HG02840 (cell line): ENCODE data around the gene NABP1.
"Not testable (repeated sequence)": the region's sequence is repeated elsewhere in the genome, so short reads cannot be mapped to it uniquely, and the experiment has no call there.

Experiments used
- ATAC-seq: cut with Tn5 transposase; IDR thresholded peaks from one replicate; pipeline ENCODE4 v1.9.1; 2021; ENCODE audit warnings: mild to moderate bottlenecking, moderate library complexity, moderate number of reproducible peaks; ENCODE audit not compliant: unreplicated experiment, low FRiP score

The NABP1 gene, protein sequence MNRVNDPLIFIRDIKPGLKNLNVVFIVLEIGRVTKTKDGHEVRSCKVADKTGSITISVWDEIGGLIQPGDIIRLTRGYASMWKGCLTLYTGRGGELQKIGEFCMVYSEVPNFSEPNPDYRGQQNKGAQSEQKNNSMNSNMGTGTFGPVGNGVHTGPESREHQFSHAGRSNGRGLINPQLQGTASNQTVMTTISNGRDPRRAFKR

DNA sequence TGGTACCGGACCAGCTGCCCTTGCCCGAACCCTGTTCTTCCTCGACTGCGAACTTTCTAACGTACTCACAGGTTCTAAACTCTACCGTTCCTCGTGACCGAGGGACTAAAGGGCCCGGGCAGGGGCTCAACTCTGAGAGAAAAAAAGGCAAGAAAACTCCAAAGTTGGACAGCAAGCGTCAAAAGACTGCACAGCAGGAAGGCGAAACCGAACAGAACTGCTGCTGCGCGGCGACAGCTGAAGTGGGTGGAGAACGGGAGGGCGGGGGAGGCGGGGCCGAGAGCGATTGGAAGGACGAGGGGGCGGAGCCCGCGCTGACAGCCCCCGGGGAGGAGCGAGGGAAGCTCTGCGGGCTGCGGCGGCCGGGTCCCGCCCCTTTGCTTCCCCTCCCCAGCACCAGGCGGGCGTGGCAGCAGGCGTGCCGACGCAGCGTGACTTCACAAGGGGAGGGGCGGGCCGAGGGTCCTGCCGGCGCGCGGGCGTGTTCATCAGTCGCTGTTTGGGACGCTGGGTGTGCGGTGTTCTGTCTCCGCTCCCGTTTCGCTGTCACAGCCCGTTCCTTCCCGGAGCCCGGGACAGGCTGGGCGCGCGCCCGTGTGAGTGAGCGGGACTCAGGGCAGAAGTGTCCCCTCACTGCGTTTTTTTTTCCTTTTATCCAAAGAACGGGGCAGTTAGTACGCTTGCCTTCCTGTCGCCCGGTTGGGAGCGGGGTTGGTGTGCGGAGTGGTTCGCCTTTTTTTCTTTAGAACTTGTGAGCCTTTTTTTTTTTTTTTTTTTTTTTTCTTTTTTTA lies at the start of gene NABP1:
Gene NABP1, plus strand, starts transcription at position 491 of the 791 bp plus-strand sequence. CDS start 479 bp downstream, outside the sequence.
- peak; percentile 64 for ATAC-seq

DNA sequence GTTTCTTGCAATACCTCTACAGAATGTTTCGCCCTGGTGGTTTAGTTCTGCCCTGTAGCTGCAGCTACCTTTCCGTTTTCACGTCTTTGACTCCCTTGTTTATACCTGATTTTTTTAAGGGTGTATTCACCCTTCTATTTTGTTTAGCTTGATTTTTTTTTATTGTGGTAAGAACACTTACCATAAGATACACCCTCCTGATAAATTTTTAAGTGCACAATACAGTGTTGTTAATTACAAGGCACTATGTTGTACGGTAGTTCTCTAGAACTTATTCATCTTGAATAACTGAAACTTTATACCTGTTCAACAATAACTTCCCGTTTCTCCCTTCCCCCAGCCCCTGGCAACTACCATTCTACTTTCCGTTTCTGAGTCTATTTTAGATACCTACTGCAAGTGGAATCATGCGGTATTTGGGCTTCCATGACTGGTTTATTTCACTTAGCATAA lies 48.9 kb upstream of the NABP1 start:
- ATAC-seq, result no peak

DNA sequence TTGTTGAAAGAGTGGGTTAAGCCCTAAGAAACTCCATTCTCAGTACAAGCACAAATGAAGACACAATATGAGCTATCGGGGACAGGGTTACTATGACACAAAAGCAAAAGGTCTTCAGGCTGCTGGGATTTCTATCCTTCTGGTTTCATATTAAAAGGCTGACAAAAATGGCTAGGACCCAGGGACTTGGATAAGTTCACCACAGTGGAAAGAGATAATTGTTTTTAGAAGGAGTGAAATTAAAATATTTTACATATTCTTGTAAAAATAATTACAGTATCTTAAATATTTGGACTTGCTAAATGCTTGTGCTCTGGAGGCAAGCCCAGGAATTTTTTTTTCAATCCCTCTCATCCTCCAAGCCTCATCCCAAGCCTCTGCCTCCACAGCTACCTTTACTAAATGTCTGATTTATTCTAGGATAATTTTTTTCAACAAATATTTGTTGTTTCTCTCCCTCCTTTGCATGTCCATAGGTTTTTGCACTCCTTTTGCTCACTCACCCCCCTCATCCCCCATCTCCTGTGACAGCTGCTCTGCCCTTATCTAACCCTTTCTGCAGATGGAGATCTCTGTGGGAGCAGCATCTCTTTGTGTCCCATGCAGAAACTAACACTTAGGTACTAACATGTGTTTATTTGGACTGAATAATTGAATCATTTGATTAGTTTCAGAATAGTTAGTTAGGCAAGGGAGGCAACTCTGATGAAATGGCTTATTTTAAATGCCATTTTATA lies 47.8 kb upstream of the NABP1 start:
- no peak for ATAC-seq

DNA sequence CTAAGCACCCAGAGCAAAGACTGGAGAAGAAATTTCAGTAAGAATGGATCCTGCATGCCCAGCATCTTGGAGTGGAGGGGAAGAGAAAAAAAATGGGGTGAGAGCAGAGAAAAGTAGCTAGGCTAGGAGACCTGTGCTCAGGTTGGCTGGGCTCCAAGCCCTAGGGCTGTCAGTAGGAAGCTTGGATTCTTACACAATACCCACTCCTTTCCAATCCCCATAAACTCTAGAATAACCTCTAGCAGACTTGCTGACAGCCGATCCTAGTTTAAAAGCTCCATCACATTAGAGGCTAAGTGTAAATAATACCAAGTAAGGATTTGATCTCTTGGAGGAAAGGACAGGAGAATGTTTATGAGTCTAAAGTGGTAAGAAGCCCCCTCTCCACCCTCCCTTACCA lies 46.2 kb upstream of the NABP1 start:
- ATAC-seq, result no peak

DNA sequence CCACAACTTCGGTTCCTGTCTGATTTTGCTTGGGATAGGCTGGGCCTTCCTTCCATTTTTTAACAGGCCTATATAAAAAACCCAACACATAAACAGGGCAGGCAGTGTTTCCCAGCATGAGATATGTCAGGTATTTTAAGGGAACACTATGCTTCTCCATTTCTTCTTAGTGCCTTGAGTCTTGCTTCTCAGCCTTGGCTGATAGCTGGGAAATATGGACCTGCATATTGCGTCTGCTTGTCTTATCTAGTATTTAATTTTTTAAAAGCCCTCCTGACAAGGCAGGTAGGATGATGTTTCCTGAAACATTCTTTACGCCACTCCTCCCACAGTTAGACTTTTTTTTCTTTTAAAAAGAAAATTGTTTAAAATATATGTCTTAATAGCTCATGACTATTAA lies 45.5 kb upstream of the NABP1 start:
- no peak for ATAC-seq

DNA sequence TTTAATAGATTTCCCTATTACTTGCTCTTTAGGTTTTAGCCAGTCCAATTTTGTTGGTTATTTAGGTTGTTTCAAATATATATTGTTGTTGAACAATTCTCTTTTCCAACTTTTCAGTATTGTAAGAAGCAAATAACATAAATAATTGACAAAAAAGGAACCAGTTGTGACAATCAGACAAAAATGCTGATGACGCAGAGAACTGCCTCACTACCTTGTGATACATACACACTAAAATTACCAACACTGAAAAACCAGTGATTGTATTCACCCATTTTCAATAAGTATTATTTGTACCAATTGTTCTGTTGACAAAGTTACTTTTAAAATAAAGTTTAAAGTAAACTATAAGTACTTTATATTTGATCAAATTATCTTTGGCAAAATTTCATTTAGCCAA lies 43.1 kb upstream of the NABP1 start:
- ATAC-seq, result no peak

DNA sequence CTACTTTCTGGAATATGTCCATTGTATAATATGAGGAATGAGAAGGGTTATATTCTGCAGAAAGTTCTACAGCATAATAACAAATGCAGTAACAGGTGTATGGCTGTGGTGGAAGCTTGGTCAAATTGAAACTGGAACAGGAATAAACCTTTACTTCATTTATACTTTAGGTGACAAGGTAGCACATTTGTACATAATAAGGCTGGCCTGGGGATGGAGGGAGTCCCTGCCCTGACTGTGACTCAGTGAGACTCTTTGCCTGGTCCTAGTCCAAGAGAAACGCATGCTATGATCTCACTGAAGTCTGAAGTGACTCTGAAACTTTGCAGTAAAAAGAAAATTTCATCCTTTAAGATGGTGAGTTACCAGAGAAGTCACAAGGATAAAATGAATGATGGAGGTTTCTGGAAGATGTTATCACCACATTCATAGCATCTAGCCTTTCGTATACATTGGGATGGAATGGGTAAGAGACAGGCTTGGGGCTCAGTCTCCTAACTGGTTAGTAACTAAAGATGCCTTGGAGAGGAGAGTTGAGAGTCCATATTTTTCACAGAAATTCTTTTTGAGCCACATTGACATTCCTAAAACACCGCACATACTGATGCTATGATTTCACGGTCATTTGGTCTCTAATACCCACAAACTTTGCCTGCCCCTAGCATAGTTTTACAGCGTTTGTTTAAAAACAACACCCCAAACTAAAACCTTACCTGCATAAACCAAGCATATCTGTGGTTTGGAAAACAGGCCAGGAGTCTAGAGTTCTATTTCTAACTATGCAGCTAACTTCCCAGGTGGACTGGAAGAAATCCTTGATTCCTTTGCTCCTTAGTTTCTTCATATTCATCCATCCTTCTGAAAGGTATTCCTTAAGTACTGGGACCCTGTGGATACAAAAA lies 42.4 kb upstream of the NABP1 start:
- ATAC-seq, result peak; percentile 80

DNA sequence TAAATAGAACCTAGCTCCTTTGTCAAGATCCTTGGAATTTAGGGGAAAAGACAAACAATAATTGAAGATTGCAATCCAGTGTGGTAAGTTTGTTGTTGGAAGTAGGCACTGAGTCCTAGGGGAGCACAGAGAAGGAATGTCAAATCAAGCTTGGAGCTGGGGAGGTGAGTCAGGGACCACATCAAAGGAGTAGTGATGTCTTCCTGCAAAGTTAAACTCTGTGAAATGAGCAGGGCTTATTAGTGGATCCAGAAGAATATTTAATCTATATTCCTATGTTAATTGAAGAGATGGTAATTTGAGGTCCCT lies 41.7 kb upstream of the NABP1 start:
- no peak for ATAC-seq

DNA sequence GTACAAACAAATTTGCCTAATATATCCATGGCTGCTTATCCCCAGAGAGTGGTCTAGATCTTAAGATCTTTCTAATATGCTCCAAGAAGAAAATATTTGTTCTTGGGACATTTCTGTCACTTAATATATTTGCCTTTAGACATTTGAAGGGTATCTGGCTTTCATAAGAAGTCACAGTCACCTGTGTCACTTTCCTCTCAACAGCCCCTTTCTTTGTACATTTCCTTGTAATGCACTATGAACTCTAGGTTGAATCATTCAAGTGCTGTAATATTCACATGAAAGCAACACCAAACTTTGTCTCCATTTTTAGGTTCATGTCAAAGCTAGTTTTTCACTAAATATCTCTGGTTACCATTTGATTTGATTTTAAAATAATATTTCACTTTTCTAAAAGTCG lies 41.4 kb upstream of the NABP1 start:
- ATAC-seq, result no peak

DNA sequence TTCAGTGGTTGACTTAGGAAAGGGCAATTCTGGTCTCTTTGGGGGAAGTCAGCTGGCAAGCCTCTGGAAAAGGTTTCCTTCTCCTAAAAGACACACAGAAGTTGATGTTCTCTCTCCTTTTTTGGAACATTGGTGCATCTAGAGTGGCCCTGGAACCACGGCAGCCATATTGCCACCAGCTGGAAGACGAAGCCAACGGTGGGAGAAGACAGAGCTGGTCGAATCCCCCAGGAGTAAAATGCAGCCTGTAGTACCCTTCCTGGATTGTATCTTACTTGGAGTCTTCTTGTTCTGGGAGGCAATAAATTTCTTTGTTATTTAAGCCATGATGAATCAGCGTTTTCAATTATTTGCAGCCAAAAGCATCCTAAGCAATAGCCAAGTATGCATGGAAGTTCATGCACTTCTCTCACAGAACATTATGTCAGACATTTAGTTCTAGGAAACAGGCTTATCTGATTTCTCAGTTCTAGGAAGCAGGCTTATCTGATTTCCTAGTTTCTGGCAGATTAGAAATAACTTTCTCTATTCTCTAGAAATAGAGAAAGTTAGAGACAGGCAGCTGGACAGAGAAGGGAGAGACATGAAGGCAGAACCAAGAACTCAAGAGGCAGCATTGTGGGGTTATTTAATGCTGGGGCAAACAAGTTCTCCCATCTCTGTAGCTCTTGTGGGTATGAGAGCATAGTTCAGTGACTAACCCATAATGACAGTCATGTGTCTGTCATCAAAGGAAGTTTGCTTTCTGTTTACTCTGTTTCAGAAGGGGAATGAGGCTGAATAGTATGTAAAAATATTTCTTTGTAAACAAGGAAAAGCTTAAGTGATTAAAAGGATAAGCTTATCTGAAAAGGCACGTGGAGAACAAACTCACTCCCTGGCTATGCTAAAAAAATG lies 40.5 kb upstream of the NABP1 start:
- ATAC-seq, result peak; percentile 66

DNA sequence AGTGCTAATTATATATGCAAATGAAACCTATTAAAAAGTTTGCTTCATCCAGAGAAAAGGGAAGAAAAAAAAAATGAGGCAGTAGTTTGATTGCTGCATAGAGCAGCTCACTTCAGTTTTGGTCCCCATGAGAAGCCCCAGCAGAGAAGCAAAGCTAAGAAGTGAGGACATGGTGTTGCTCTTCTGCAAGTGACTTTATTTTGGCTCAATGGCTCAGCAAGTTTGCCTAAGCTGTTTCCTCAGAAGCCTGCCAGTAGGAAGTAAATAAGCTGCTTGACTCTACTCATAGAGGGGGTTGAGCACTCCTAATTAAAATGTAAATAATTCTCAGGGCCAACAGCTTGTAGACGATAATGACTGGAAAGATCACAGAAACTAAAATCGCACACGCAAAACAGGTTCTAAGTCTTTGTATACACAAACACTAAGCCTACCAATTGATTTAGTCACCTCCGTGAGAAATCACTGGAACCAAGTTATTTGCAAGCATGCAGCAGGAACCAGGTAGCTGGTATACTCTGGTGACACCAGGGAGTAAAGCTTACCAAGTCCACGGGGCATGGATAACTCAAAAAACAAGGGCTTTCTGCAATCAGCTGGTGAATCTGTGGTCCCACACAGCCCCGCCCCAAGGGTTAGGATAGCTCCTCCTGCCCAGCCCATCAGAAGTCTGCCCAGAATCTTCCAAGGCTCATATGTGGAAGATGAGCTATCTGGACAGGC lies 39.7 kb upstream of the NABP1 start:
- peak; percentile 3 for ATAC-seq

DNA sequence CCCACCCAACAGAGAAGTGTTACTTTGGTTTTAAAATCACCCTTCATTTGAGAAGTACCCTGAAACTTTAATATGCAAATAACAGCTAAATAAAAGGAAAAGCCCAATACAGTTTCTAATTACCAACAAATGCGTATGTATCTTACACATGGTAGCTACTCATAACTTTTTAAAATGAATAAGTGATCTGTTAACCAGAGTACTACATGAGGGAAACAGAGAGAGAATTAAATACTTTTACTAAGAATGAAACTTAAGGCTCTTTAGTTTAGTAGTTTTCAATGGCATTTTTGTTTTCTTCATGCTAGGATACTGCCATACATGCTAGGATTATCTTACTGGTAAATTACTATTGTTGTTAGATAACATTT lies 39.1 kb upstream of the NABP1 start:
- no peak for ATAC-seq

DNA sequence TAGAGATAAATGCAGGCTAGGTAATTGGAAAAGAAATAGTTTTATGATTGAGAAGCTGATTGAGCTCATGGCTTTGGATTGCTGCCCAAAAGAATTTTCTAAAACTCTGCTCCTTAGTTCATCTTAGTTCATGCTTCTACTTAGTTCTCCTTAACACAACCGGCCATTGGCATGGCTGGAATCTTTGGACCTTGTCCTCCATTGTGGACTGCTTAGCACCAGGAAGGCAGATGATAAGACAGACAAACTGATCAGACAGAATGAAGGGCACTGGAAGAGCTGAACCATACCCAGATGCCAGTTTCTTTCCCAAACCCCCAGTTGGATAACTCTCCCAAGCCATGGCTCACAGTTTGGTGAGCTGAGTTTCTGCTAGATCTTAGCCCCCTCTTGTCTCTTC lies 36.3 kb upstream of the NABP1 start:
- ATAC-seq, result no peak

DNA sequence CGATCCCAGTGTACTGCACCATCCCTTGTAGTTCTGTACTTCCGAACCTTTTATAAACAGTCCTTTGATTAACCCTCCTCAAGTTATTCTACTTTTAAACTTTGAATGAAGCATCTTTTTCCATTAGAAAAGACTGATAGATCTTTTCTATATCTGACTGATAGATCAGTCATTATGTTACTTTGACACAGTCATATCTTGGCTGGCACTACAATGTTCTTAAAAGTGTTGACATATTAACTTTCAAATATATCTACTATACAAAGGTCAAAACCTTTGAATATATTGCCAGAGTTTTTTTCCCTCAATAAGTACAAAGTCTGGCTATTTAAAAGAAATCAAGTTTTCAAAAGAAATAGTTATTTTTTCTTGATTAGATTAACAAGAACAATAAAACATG lies 35.4 kb upstream of the NABP1 start:
- ATAC-seq, result no peak

DNA sequence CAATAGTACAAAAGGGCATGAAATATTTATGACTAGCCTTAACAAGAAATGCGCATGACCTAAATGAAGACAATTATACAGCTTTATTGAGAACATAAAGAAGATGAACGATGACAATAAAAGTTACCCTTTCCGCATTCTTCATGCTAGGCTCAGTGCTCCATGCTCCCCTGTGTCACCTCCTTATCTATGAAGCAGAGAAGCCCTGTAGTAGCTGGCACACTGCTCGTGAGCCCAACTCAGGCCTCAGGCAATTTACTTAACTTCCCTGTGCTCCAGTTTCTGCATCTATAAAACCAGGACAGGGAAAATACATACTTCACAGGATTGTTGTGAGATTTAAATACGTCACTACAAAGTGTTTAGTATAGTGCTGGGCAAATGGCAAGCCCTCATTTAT lies 34.5 kb upstream of the NABP1 start:
- ATAC-seq, result no peak

DNA sequence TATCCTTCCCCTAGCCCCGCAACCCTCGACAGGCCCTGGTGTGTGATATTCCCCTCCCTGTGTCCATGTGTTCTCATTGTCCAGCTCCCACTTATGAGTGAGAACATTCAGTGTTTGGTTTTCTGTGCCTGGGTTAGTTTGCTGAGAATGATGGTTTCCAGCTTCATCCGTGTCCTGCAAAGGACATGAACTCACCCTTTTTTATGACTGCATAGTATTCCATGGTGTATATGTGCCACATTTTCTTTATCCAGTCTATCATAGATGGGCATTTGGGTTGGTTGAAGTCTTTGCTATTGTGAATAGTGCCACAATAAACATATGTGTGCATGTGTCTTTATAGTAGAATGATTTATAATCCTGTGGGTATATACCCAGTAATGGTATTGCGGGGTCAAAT lies 33.3 kb upstream of the NABP1 start:
- not testable (repeated sequence) for ATAC-seq

DNA sequence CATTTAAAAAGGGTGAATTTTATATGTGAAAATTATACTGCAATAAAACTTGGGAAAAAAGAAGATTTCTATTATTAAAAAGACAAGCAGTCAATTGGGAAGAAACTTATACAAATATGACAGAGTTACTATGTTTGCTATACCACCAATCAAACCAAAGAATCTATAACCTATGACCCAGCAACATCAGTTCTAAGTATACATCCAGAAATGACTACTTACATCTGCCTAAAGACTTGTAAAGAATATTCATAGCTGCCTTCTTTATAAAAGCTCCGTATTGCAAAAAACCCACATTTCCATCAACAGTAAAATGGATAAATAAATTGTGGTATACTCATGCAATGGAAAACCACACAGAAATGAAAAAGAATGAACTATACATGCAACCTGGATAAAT lies 32.9 kb upstream of the NABP1 start:
- no peak for ATAC-seq

DNA sequence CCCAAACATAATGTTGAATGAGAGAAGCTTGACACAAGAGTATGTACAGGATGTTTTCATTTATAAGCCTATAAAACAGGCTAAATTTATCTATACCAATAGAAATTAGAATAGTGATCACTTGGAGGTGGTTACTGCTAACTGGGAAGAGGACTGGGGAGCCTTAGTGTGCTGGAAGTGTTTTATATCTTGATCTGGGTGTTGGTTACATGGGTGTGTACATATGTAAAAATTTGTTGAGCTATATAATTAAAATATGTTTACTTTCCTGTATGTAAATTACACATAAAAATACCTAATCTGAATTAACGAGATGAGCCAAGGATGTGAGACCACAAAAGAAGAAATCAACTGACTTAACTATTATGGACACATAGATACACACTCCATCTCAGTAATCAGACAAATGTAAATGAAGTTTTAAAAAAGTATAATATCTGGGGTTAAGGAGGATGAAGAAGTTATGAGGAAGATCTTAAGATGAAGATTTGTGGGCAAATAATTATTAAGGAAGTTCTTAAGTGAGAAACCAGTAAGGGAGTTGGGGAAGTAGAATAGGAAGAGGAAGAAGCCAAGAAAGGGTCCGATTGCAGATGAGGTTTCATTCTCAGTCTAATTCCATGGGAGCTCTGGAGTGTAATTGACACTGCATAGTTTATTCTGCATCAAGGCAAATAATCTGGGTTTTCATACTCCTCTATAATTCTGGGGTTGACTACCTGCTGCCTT lies 32.3 kb upstream of the NABP1 start:
- ATAC-seq, result no peak
